Measurements from ENCODE around the gene RAB10.
A peak's percentile ranks its signal among the peaks of the same experiment; 100 is the strongest.

RAB10 gene

DNA sequence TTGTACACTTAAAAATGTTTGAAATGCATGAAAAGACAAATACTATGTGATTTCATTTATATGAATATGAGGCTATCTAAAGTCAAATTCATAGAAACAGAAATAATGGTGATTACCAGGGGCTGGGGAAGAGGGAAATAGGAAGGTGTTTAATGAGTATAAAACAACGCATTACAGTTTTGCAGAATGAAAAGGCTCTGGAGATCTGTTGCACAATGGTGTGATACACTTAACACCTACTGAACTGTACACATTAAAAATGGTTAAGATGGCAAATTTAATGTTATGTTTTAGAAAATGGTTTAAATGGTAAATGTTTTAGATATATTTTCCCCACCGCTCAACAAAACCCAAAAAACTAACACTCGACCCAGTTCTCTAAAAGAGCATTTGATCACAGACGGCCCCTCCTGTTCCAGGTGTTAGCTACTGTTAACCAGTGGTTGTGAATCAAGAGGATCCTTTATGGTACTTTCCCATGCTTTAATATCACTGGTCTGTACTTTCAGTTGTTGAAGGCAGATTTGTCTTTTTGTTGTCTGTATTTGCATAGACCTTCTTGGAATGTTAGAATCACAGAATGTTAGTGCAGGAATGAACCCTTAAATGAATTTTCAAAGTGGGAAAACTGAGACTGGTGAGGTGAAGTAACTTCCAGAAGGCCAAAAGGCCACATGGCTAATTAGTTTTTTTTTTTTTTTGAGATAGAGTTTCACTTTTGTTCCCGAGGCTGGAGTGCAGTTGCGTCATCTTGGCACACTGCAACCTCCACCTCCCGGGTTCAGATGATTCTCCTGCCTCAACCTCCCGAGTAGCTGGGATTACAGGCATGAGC, 10.2 kb downstream of the RAB10 start:
- no peak overlapping the region for H3K4me3 ChIP-seq (ENCODE audit: low read length)
- no peak for DNase-seq (ENCODE audit: low read depth, low spot score)

- H3K4me3 ChIP-seq (ENCODE audit: low read length): no peak overlapping the region
These were observed 14.9 kb downstream of the RAB10 start for GRCh38 chr2:26048791-26049190.

GRCh38 chr2:26049641-26050040, 15.8 kb downstream of the RAB10 start:
- no peak for DNase-seq (ENCODE audit: low read depth, low spot score)
- no peak overlapping the region for H3K4me3 ChIP-seq (ENCODE audit: low read length)

More at GRCh38 chr2:26048791-26049190, 14.9 kb downstream of the RAB10 start:
- no peak for DNase-seq (ENCODE audit: low read depth, low spot score)

DNA sequence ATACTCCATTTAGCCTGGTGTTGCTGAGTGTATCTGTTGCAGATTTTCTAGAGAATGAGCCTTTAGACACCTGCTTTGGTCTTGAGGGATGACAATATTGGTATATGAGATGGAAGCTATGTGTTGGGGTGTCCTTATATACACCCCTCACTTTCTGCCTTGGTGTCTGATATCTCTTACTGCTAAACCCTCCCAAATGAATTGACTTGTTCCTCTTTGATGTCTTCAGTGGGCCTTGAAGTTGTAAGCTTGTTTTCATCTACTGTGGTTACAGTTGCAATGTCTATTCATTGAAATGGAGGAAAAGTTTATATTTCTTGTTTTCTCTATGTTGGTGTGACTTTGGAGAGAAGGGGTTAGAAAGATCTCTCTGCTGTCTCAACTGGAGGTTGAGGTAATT, 18.9 kb downstream of the RAB10 start:
- no peak overlapping the region for H3K4me3 ChIP-seq (ENCODE audit: low read length)

DNA sequence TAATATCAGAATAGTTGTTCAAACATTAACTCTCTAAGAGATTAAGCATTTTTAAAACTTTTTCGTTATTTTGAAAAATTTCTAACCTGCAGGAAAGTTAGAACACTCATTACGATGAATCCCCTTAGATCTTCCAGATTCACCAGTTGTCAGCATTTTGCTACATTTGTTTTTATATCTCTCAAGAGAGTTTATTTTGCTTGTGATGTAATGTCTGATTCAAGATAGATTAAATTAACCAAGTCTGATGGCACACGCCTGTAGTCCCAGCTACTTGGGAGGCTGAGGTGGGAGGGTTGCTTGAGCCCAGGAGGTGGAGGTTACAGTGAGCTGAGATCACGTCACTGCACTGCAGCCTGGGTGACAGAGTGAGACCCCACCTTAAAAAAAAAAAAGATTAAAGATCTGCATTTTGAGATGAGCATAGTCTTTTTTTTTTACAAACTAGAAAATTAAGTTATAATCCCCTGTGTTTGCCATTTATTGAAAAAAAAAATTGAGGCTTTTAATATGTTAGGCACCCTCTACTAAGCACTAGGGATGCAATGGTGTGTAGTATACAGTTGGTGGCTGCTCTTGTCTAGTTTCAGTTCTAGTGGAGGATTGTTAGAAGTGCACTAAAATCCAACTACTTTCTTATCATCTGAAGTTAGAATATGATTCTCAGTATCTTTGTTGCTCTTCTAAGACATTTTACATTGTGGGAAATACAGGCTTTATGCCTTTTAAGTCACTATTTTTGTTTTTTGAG, 20.9 kb downstream of the RAB10 start:
- DNase-seq (ENCODE audit: low read depth, low spot score): peak; percentile 21
- no peak overlapping the region for H3K4me3 ChIP-seq (ENCODE audit: low read length)

More for the DNA sequence above, 18.9 kb downstream of the RAB10 start:
- DNase-seq (ENCODE audit: low read depth, low spot score): peak; percentile 45

DNA sequence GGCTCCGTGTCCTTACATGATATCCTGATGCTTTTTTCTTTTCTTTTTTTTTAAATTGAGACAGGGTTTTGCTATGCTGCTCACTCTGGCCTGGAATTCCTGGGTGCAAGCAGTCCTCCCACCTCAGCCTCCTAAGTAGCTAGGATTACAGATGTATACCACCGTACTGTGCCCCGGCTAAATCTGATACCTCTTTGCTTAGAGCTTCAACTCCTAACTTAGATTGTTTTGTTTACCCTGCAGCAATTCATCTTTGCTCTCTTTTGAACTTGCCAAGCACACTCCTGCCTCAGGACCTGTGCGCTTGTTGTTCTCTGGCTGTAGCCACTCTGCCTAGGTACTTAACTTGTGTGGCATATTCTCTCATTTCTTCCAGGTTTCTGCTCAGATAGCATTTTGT, 24.5 kb downstream of the RAB10 start:
- no peak for DNase-seq (ENCODE audit: low read depth, low spot score)
- H3K4me3 ChIP-seq (ENCODE audit: low read length): no peak overlapping the region

GRCh38 chr2:26059542-26059941, 25.7 kb downstream of the RAB10 start:
- H3K4me3 ChIP-seq (ENCODE audit: low read length): no peak overlapping the region
- DNase-seq (ENCODE audit: low read depth, low spot score): no peak

DNA sequence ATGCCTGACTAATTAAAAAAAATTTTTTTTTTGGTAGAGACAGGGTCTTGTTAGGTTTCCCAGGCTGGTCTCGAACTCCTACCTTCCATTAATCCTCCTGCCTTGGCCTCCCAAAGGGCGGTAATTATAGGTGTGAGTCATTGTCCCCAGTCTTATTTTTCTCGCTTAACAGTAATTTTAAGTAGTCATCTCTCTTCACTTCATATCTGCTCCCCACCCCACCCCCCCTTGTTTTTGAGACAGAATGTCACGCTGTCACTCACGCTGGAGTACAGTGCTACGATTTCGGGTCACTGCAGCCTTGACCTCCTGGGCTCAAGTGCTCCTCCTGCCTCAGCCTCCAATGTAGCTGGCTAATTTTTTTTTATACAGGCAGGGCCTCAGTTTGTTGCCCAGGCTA, 27.7 kb downstream of the RAB10 start:
- H3K4me3 ChIP-seq (ENCODE audit: low read length): no peak overlapping the region
- DNase-seq (ENCODE audit: low read depth, low spot score): no peak

GRCh38 chr2:26064846-26065245, 31.0 kb downstream of the RAB10 start:
- DNase-seq (ENCODE audit: low read depth, low spot score): no peak
- H3K4me3 ChIP-seq (ENCODE audit: low read length): no peak overlapping the region

GRCh38 chr2:26067186-26067974, 33.5 kb downstream of the RAB10 start:
- no peak for DNase-seq (ENCODE audit: low read depth, low spot score)
- no peak overlapping the region for H3K4me3 ChIP-seq (ENCODE audit: low read length)

- no peak overlapping the region for H3K4me3 ChIP-seq (ENCODE audit: low read length)
- DNase-seq (ENCODE audit: low read depth, low spot score): peak; percentile 69
These were observed 34.2 kb downstream of the RAB10 start for GRCh38 chr2:26067980-26068507.

- no peak overlapping the region; the same call in 1 of the 2 replicates for H3K4me3 ChIP-seq (ENCODE audit: low read length)
- peak; percentile 85 for DNase-seq (ENCODE audit: low read depth, low spot score)
These were observed 34.9 kb downstream of the RAB10 start for GRCh38 chr2:26068602-26069298.

- DNase-seq (ENCODE audit: low read depth, low spot score): no peak
- H3K4me3 ChIP-seq (ENCODE audit: low read length): no peak overlapping the region
These were observed 36.8 kb downstream of the RAB10 start for GRCh38 chr2:26070730-26071129.

DNA sequence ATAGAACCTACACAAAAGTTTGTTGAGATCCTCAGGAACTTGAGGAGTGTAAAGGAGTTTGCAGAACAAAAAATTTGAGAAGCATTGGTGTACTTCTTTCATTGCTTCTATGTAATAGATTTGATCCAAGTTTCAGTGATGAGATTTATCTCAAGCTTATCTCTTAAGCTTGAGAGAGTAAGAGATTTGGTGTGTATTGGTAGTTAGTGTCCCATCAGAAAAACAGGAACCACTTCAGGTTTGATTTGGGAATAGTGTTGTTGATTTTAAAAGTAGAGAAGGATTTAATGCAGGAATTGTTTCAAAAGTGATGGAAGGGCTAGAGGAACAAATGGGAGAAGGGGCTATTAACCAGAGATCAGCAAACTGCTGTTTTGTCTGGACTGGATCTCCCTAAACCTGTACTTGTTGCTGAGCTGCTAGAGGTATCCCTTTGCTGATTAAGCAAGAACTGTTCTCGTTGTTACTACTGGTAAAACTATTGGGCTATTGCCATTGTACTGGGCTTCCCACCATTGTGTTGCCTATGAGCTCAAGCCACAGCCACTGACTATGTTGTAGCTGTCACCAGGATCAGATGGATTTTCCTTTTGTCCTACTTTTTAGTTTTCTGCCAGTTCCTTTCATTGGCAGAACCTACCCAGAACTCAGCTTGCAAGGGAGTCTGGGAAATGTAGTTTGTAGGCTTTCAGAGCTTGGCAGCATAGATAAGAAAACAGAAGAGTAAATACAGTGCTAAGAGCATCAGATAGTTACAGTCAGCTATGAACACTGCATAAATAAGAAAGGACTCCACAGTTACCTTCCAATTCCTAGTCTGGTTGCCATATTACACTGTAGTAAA, 39.3 kb downstream of the RAB10 start:
- no peak for DNase-seq (ENCODE audit: low read depth, low spot score)

GRCh38 chr2:26073830-26074229, 39.9 kb downstream of the RAB10 start:
- no peak for DNase-seq (ENCODE audit: low read depth, low spot score)
- no peak overlapping the region for H3K4me3 ChIP-seq (ENCODE audit: low read length)

More for the DNA sequence above, 39.3 kb downstream of the RAB10 start:
- H3K4me3 ChIP-seq (ENCODE audit: low read length): no peak overlapping the region

GRCh38 chr2:26074676-26075075, 40.8 kb downstream of the RAB10 start:
- no peak for DNase-seq (ENCODE audit: low read depth, low spot score)

GRCh38 chr2:26075173-26075572, 41.3 kb downstream of the RAB10 start:
- DNase-seq (ENCODE audit: low read depth, low spot score): no peak

More at GRCh38 chr2:26074676-26075075, 40.8 kb downstream of the RAB10 start:
- H3K4me3 ChIP-seq (ENCODE audit: low read length): no peak overlapping the region

More at GRCh38 chr2:26075173-26075572, 41.3 kb downstream of the RAB10 start:
- no peak overlapping the region for H3K4me3 ChIP-seq (ENCODE audit: low read length)

Data from Jurkat, Clone E6-1 (cell line).